WTC11 (cell line): ENCODE data around the gene GMEB2. TPM values are rescaled to one million over a fixed set of nuclear protein-coding genes. Genes with fewer than 3 reads are reported as not detected.
"Not testable (repeated sequence)": the region's sequence is repeated elsewhere in the genome, so short reads cannot be mapped to it uniquely, and the experiment has no call there.

Source experiments
- ATAC-seq: fragments of 200-7000 bp; cut with Tn5 transposase; 2 replicates; pipeline ENCODE4 v1.10.0; 2021; ENCODE audit warnings: mild to moderate bottlenecking, moderate library complexity
- CTCF ChIA-PET: fragments of 300-600 bp; sonication (Branson Sonifier 250); formaldehyde crosslinking; loops from one replicate; lab custom pipeline; 2021; ENCODE audit warnings: antibody characterized with exemption; lab: Charles Lee
- POLR2A ChIA-PET: fragments of 350-600 bp; sonication (Branson Sonifier 250); formaldehyde crosslinking; loops from one replicate; lab custom pipeline; 2021; ENCODE audit warnings: antibody characterized with exemption; lab: Charles Lee
- DNase-seq: peaks from one replicate; pipeline ENCODE4 v3.0.0; 2021; ENCODE audit warnings: low spot score
- H3K27ac Mint-ChIP-seq: 2 replicates; pipeline ENCODE4 v1.8.0; 2021; ENCODE audit warnings: mixed read lengths
- H3K27me3 Mint-ChIP-seq: 2 replicates; pipeline ENCODE4 v1.8.0; 2021; ENCODE audit warnings: low read depth, mild to moderate bottlenecking, moderate library complexity, mixed read lengths
- H3K36me3 Mint-ChIP-seq: 2 replicates; pipeline ENCODE4 v1.8.0; 2021; ENCODE audit warnings: mixed read lengths
- H3K4me1 Mint-ChIP-seq: 2 replicates; pipeline ENCODE4 v1.8.0; 2022; ENCODE audit warnings: mixed read lengths
- H3K4me3 Mint-ChIP-seq: 2 replicates; pipeline ENCODE4 v1.8.0; 2021; ENCODE audit warnings: mild to moderate bottlenecking, moderate library complexity, mixed read lengths
- H3K9me3 Mint-ChIP-seq: 2 replicates; pipeline ENCODE4 v1.8.0; 2021; ENCODE audit warnings: mixed read lengths
- ATF1 ChIP-seq: sonication (generic); formaldehyde crosslinking; IDR thresholded peaks from 2 replicates; pipeline ENCODE4 v1.8.1; 2023; ENCODE audit warnings: mild to moderate bottlenecking, moderate library complexity, missing genetic modification reagents
- CBFB ChIP-seq: sonication (generic); formaldehyde crosslinking; IDR thresholded peaks from 2 replicates; pipeline ENCODE4 v1.8.1; 2022; ENCODE audit warnings: mild to moderate bottlenecking, low read depth, missing genetic modification reagents
- CREM ChIP-seq: sonication (generic); formaldehyde crosslinking; IDR thresholded peaks from 2 replicates; pipeline ENCODE4 v1.8.1; 2022; ENCODE audit warnings: mild to moderate bottlenecking, missing genetic modification reagents, moderate library complexity
- ETV6 ChIP-seq: sonication (generic); formaldehyde crosslinking; IDR thresholded peaks from 2 replicates; pipeline ENCODE4 v1.8.1; 2022; ENCODE audit warnings: mild to moderate bottlenecking, missing genetic modification reagents
- FOXJ3 ChIP-seq: sonication (generic); formaldehyde crosslinking; IDR thresholded peaks from 2 replicates; pipeline ENCODE4 v1.9.0; 2021; ENCODE audit warnings: missing genetic modification reagents, mild to moderate bottlenecking, borderline replicate concordance
- GRHL2 ChIP-seq: fragments of 250-450 bp; sonication (Bioruptor Pico); IDR thresholded peaks from 2 replicates; pipeline ENCODE4 v1.8.0; 2022; ENCODE audit warnings: mild to moderate bottlenecking, moderate library complexity; ENCODE audit not compliant: insufficient replicate concordance, severe bottlenecking
- HMGA2 ChIP-seq: fragments of 250-450 bp; sonication (Bioruptor Pico); IDR thresholded peaks from 2 replicates; pipeline ENCODE4 v1.4.0; 2021; ENCODE audit warnings: mild to moderate bottlenecking, moderate library complexity
- JAZF1 ChIP-seq: fragments of 250-450 bp; sonication (Bioruptor Pico); IDR thresholded peaks from 2 replicates; pipeline ENCODE4 v1.9.0; 2021; ENCODE audit warnings: moderate library complexity, mild to moderate bottlenecking, inconsistent platforms
- JUN ChIP-seq: sonication (generic); formaldehyde crosslinking; IDR thresholded peaks from 2 replicates; pipeline ENCODE4 v1.8.0; 2023; ENCODE audit warnings: mild to moderate bottlenecking, missing genetic modification reagents
- NFE2L1 ChIP-seq: sonication (generic); formaldehyde crosslinking; IDR thresholded peaks from 2 replicates; pipeline ENCODE4 v1.8.1; 2023; ENCODE audit warnings: missing genetic modification reagents
- NFYB ChIP-seq: sonication (generic); formaldehyde crosslinking; conservative IDR thresholded peaks from 2 replicates; pipeline ENCODE4 v1.8.0; 2022; ENCODE audit warnings: low read depth, missing genetic modification reagents
- NR3C1 ChIP-seq: sonication (generic); formaldehyde crosslinking; conservative IDR thresholded peaks from 2 replicates; pipeline ENCODE4 v1.8.1; 2023; ENCODE audit warnings: low read depth, mild to moderate bottlenecking, missing genetic modification reagents
- RORB ChIP-seq: fragments of 250-450 bp; sonication (Bioruptor Pico); IDR thresholded peaks from 2 replicates; pipeline ENCODE4 v1.9.0; 2021; ENCODE audit warnings: mild to moderate bottlenecking
- SMAD4 ChIP-seq: sonication (generic); formaldehyde crosslinking; IDR thresholded peaks from 2 replicates; pipeline ENCODE4 v1.8.0; 2022; ENCODE audit warnings: mild to moderate bottlenecking, missing genetic modification reagents
- ZNF121 ChIP-seq: sonication (generic); formaldehyde crosslinking; IDR thresholded peaks from 2 replicates; pipeline ENCODE4 v1.8.0; 2023; ENCODE audit warnings: missing genetic modification reagents
- ZNF219 ChIP-seq: sonication (generic); formaldehyde crosslinking; IDR thresholded peaks from 2 replicates; pipeline ENCODE4 v1.8.0; 2023; ENCODE audit warnings: missing genetic modification reagents, mild to moderate bottlenecking, borderline replicate concordance
- ZNF396 ChIP-seq: fragments of 250-450 bp; sonication (Bioruptor Pico); IDR thresholded peaks from 2 replicates; pipeline ENCODE4 v1.8.0; 2021; ENCODE audit warnings: mild to moderate bottlenecking, moderate library complexity, borderline replicate concordance
- ZNF416 ChIP-seq: fragments of 250-450 bp; sonication (Bioruptor Pico); IDR thresholded peaks from 2 replicates; pipeline ENCODE4 v1.9.0; 2021; ENCODE audit warnings: mild to moderate bottlenecking, inconsistent platforms
- total RNA-seq: library from RNA; stranded (reverse); gene quantifications from 3 replicates; pipeline ENCODE4 v1.2.3, GENCODE V29; 2021
- TF ChIP-seq, protein P1 (sequence below): fragments of 250-450 bp; sonication (Bioruptor Pico); IDR thresholded peaks from 2 replicates; pipeline ENCODE4 v1.9.0; 2021; ENCODE audit warnings: mild to moderate bottlenecking
- TF ChIP-seq, protein P2 (sequence below): fragments of 250-450 bp; sonication (Bioruptor Pico); IDR thresholded peaks from 2 replicates; pipeline ENCODE4 v2.1.2; 2022; ENCODE audit warnings: mild to moderate bottlenecking, moderate library complexity
- TF ChIP-seq, protein P3 (sequence below): sonication (generic); formaldehyde crosslinking; IDR thresholded peaks from 2 replicates; pipeline ENCODE4 v1.8.0; 2022; ENCODE audit warnings: mild to moderate bottlenecking, missing genetic modification reagents
- TF ChIP-seq, protein P4 (sequence below): sonication (generic); formaldehyde crosslinking; IDR thresholded peaks from 2 replicates; pipeline ENCODE4 v1.8.1; 2023; ENCODE audit warnings: mild to moderate bottlenecking, missing genetic modification reagents
- TF ChIP-seq, protein P5 (sequence below): sonication (generic); formaldehyde crosslinking; IDR thresholded peaks from 2 replicates; pipeline ENCODE4 v1.8.1; 2023; ENCODE audit warnings: mild to moderate bottlenecking, missing genetic modification reagents, moderate library complexity

The GMEB2 gene
- total RNA-seq, 1 experiment from 2014 or later = 14.8 TPM

DNA sequence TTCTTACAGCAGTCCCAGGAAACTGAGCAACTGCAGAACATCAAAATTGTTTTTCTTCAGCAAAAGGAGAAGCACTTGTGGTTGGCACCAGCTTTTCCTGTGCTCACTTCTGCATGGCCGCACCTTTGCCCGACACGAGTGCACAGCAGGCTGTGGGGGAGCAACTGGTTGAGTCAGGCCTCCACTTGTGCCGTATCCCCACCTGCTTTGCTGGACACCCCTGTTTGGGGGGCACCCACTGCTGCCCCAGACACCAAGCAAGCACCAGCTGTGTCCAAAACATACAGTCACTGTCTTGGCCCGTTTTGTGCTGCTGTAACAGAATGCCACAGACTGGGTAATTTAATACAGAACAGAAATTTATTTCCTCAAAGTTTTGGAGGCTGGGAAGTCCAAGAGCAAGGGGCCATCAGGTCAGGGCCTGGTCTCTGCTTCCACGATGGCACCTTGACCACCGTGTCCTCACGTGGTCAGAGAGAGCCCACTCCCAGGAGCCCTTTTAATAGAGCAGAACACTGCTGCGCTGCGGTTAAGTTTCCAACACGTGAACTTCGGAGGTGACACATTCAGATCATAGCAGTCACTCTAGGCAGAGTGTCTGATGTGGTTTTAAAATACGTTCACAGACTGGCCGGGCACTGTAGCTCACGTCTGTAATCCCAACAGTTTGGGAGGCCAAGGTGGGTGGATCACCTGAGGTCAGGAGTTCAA, 8.7 kb upstream of the GMEB2 start:
- ATAC-seq (no peak), DNase-seq (no peak)
- no peaks in the 10 kb centered on the region for H3K9me3 Mint-ChIP-seq
- H3K4me3 Mint-ChIP-seq = no peak overlapping the region
- CTCF ChIA-PET = no interaction called here
- H3K27ac Mint-ChIP-seq = no peak overlapping the region
- no peaks in the 10 kb centered on the region for H3K36me3 Mint-ChIP-seq
- H3K4me1 Mint-ChIP-seq = peaks cover 5% of the 10 kb centered on the region
- POLR2A ChIA-PET = no interaction called here
- H3K27me3 Mint-ChIP-seq = peaks cover 11% of the 10 kb centered on the region
- TF ChIP-seq, protein P1, sequence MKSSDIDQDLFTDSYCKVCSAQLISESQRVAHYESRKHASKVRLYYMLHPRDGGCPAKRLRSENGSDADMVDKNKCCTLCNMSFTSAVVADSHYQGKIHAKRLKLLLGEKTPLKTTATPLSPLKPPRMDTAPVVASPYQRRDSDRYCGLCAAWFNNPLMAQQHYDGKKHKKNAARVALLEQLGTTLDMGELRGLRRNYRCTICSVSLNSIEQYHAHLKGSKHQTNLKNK (CRISPR knock-in tag) = no peak
- TF ChIP-seq, protein P2, sequence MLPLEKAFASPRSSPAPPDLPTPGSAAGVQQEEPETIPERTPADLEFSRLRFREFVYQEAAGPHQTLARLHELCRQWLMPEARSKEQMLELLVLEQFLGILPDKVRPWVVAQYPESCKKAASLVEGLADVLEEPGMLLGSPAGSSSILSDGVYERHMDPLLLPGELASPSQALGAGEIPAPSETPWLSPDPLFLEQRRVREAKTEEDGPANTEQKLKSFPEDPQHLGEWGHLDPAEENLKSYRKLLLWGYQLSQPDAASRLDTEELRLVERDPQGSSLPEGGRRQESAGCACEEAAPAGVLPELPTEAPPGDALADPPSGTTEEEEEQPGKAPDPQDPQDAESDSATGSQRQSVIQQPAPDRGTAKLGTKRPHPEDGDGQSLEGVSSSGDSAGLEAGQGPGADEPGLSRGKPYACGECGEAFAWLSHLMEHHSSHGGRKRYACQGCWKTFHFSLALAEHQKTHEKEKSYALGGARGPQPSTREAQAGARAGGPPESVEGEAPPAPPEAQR (CRISPR knock-in tag) = no peak
- TF ChIP-seq RORB (no peak), FOXJ3 (CRISPR knock-in tag) (no peak), ZNF219 (CRISPR knock-in tag) (no peak), NFYB (no peak), ZNF396 (CRISPR knock-in tag) (no peak)

DNA sequence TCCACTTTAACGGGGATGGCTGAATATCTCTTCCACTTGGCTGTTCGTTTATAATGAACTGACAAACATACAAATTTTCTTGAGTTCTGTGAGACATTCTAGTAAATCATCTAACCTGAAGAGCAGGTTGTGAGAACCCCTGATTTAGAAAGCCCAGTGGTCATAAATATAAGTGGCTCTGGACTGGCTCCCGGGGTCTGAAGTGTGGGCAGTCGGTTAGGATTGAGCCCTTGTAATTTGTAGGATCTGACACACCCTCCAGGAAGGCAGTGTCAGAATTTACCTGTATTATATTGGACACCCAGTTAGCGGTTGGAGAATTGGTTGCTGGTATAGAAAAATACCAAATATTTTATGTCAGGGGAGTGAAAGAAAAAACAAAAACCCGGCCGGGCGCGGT, 6.8 kb upstream of the GMEB2 start:
- ATAC-seq = no peak
- TF ChIP-seq ZNF121 (no peak), ATF1 (no peak), ZNF416 (CRISPR knock-in tag) (no peak), JAZF1 (no peak), NFYB (no peak), SMAD4 (CRISPR knock-in tag) (no peak), GRHL2 (CRISPR knock-in tag) (no peak), CREM (CRISPR knock-in tag) (no peak), JUN (no peak), NR3C1 (CRISPR knock-in tag) (no peak), CBFB (CRISPR knock-in tag) (no peak), HMGA2 (CRISPR knock-in tag) (no peak), ETV6 (CRISPR knock-in tag) (no peak), NFE2L1 (CRISPR knock-in tag) (no peak)
- TF ChIP-seq, protein P3, sequence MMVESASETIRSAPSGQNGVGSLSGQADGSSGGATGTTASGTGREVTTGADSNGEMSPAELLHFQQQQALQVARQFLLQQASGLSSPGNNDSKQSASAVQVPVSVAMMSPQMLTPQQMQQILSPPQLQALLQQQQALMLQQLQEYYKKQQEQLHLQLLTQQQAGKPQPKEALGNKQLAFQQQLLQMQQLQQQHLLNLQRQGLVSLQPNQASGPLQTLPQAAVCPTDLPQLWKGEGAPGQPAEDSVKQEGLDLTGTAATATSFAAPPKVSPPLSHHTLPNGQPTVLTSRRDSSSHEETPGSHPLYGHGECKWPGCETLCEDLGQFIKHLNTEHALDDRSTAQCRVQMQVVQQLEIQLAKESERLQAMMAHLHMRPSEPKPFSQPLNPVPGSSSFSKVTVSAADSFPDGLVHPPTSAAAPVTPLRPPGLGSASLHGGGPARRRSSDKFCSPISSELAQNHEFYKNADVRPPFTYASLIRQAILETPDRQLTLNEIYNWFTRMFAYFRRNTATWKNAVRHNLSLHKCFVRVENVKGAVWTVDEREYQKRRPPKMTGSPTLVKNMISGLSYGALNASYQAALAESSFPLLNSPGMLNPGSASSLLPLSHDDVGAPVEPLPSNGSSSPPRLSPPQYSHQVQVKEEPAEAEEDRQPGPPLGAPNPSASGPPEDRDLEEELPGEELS (CRISPR knock-in tag) = no peak
- TF ChIP-seq, protein P4, sequence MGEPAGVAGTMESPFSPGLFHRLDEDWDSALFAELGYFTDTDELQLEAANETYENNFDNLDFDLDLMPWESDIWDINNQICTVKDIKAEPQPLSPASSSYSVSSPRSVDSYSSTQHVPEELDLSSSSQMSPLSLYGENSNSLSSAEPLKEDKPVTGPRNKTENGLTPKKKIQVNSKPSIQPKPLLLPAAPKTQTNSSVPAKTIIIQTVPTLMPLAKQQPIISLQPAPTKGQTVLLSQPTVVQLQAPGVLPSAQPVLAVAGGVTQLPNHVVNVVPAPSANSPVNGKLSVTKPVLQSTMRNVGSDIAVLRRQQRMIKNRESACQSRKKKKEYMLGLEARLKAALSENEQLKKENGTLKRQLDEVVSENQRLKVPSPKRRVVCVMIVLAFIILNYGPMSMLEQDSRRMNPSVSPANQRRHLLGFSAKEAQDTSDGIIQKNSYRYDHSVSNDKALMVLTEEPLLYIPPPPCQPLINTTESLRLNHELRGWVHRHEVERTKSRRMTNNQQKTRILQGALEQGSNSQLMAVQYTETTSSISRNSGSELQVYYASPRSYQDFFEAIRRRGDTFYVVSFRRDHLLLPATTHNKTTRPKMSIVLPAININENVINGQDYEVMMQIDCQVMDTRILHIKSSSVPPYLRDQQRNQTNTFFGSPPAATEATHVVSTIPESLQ (CRISPR knock-in tag) = no peak
- TF ChIP-seq, protein P5, sequence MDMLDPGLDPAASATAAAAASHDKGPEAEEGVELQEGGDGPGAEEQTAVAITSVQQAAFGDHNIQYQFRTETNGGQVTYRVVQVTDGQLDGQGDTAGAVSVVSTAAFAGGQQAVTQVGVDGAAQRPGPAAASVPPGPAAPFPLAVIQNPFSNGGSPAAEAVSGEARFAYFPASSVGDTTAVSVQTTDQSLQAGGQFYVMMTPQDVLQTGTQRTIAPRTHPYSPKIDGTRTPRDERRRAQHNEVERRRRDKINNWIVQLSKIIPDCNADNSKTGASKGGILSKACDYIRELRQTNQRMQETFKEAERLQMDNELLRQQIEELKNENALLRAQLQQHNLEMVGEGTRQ = no peak
- ChIA-PET POLR2A (no interaction called here), CTCF (interaction anchor here (0.7 kb wide), 1 partner anchor 113 kb away, joined by 6 read pairs; no protein-coding TSS in a partner anchor)
- H3K36me3 Mint-ChIP-seq = no peaks in the 10 kb centered on the region
- H3K4me3 Mint-ChIP-seq = no peak overlapping the region
- peaks cover 11% of the 10 kb centered on the region for H3K27me3 Mint-ChIP-seq
- H3K4me1 Mint-ChIP-seq = peaks cover under 1% of the 10 kb centered on the region; the same call in 1 of the 2 replicates
- DNase-seq = no peak
- no peaks in the 10 kb centered on the region for H3K9me3 Mint-ChIP-seq
- H3K27ac Mint-ChIP-seq = no peak overlapping the region

DNA sequence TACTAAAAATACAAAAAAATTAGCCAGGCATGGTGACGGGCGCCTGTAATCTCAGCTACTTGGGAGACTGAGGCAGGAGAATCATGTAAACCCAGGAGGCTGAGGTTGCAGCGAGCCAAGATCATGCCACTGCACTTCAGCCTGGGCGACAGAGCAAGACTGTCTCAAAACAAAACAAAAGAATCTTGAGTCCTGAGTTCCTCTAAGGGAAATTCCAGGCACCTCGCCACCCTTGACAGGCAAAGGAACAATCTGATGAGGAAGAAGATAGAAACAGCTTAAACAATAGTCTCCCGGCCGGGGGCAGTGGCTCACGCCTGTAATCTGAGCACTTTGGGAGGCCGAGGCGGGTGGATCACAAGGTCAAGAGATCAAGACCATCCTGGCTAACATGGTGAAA, 4.5 kb upstream of the GMEB2 start:
- ChIA-PET CTCF (interaction anchor here (0.6 to 2.5 kb wide), 3 partner anchors 10 to 135 kb away, joined by 3 to 17 read pairs (median 3); no protein-coding TSS in a partner anchor), POLR2A (interaction anchor here (0.7 kb wide), 1 partner anchor 11 kb away, joined by 4 read pairs; no protein-coding TSS in a partner anchor)
- not testable (repeated sequence) for H3K36me3 Mint-ChIP-seq, H3K27ac Mint-ChIP-seq, ATAC-seq, H3K4me1 Mint-ChIP-seq, H3K4me3 Mint-ChIP-seq, DNase-seq, H3K9me3 Mint-ChIP-seq
- H3K27me3 Mint-ChIP-seq = peaks cover 11% of the 10 kb centered on the region
